Thoracic aorta (tissue), 2 donors: ENCODE results near the gene TMEM150B. TPM values are rescaled to one million over a fixed set of nuclear protein-coding genes. Genes with fewer than 3 reads are reported as not detected.

Experiments
- ATAC-seq: fragments of 150-250 bp; one replicate; pipeline ENCODE4 v1.8.0; 2017; ENCODE audit warnings: low read depth; ENCODE audit not compliant: insufficient number of reproducible peaks, low FRiP score
- DNase-seq: peaks from one replicate; pipeline ENCODE4 v3.0.0-alpha.2; 2020; ENCODE audit warnings: low spot score
- H3K27ac ChIP-seq, 2 donors: fragments of 200-600 bp; sonication (generic); 1 replicate in 1 of 2; 2 replicates in 1 of 2; pipeline ENCODE4 v1.5.1; 2016; ENCODE audit warnings: mild to moderate bottlenecking in 2 of 2, moderate library complexity in 2 of 2
- H3K27me3 ChIP-seq: fragments of 200-600 bp; sonication (generic); replicated peaks from 2 replicates; pipeline ENCODE4 v1.6.0; 2016; ENCODE audit warnings: mild to moderate bottlenecking; ENCODE audit not compliant: insufficient read depth
- H3K36me3 ChIP-seq: fragments of 200-600 bp; sonication (generic); one replicate; pipeline ENCODE4 v1.5.1; 2016
- H3K4me1 ChIP-seq, 2 donors: fragments of 200-600 bp; sonication (generic); 1 replicate in 1 of 2; 2 replicates in 1 of 2; pipeline versions ENCODE4 v1.5.1 to v1.6.0; 2016; ENCODE audit warnings: low read depth in 2 of 2, mild to moderate bottlenecking in 1 of 2; ENCODE audit not compliant: control insufficient read depth in 1 of 2
- H3K4me3 ChIP-seq: fragments of 200-600 bp; sonication (generic); 2 replicates; pipeline ENCODE4 v1.5.1; 2016; ENCODE audit warnings: mild to moderate bottlenecking
- H3K9me3 ChIP-seq: fragments of 200-600 bp; sonication (generic); 2 replicates; pipeline ENCODE4 v1.5.1; 2016
- CTCF ChIP-seq: fragments of 200-600 bp; sonication (generic); IDR thresholded peaks from one replicate; pipeline ENCODE4 v1.5.1; 2019; ENCODE audit warnings: antibody characterized with exemption
- total RNA-seq, 2 donors: library from RNA; depleted of rRNA; stranded (reverse); fragments of >200 nt; gene quantifications; one replicate each; pipeline versions ENCODE4 v1.1.0 to v1.2.3, GENCODE V29; 2016

Gene TMEM150B
- total RNA-seq, 2 donors from 2014 or later: 6.8 TPM; not detected in 1

- ATAC-seq (no peak), DNase-seq (no peak)
- Histone ChIP-seq H3K27me3 (no peaks in the 10 kb centered on the region), H3K4me1 (no peaks in the 10 kb centered on the region), H3K9me3 (no peaks in the 10 kb centered on the region), H3K27ac (no peak overlapping the region), H3K4me3 (no peak overlapping the region), H3K36me3 (peaks cover 15% of the 10 kb centered on the region)
- no peak for TF ChIP-seq CTCF
These were observed 54.8 kb downstream of the TMEM150B start for GRCh38 chr19:55270172-55270942.

- Histone ChIP-seq H3K27ac (no peak overlapping the region), H3K27me3 (no peaks in the 10 kb centered on the region), H3K4me3 (no peak overlapping the region), H3K36me3 (peaks cover 15% of the 10 kb centered on the region), H3K4me1 (no peaks in the 10 kb centered on the region), H3K9me3 (no peaks in the 10 kb centered on the region)
- TF ChIP-seq CTCF: no peak
- ATAC-seq (no peak), DNase-seq (no peak)
These were observed 55.8 kb downstream of the TMEM150B start for GRCh38 chr19:55269299-55269698.

- no peak for TF ChIP-seq CTCF
- Histone ChIP-seq H3K36me3 (peaks cover 6% of the 10 kb centered on the region), H3K9me3 (no peaks in the 10 kb centered on the region), H3K27me3 (no peaks in the 10 kb centered on the region), H3K4me1 (no peaks in the 10 kb centered on the region), H3K4me3 (no peak overlapping the region), H3K27ac (no peak overlapping the region)
- ATAC-seq (no peak), DNase-seq (no peak)
These were observed 58.3 kb downstream of the TMEM150B start for GRCh38 chr19:55266840-55267239.

GRCh38 chr19:55266404-55266803 lies 58.7 kb downstream of the TMEM150B start:
- peaks cover 6% of the 10 kb centered on the region for H3K36me3 ChIP-seq
- TF ChIP-seq CTCF: no peak
- ATAC-seq: no peak

GRCh38 chr19:55265723-55266386 lies 59.3 kb downstream of the TMEM150B start:
- Histone ChIP-seq H3K27me3 (no peaks in the 10 kb centered on the region), H3K36me3 (peaks cover 6% of the 10 kb centered on the region), H3K4me3 (no peak overlapping the region), H3K4me1 (no peaks in the 10 kb centered on the region), H3K27ac (no peak overlapping the region), H3K9me3 (no peaks in the 10 kb centered on the region)
- no peak for TF ChIP-seq CTCF
- no peak for DNase-seq
- ATAC-seq: no peak

More at GRCh38 chr19:55266404-55266803, 58.7 kb downstream of the TMEM150B start:
- Histone ChIP-seq H3K4me3 (no peak overlapping the region), H3K9me3 (no peaks in the 10 kb centered on the region), H3K27ac (no peak overlapping the region), H3K4me1 (no peaks in the 10 kb centered on the region), H3K27me3 (no peaks in the 10 kb centered on the region)
- DNase-seq: no peak
